ENCODE results near the gene SLC9A8. TPM values are rescaled to one million over a fixed set of nuclear protein-coding genes. Genes with fewer than 3 reads are reported as not detected.
A peak's percentile ranks its signal among the peaks of the same experiment; 100 is the strongest.

Gene SLC9A8
- total RNA-seq, 1 donor from 2014 or later, result 4.1 TPM

GRCh38 chr20:49874696-49875095, 62.1 kb downstream of the SLC9A8 start:
- H3K36me3 Mint-ChIP-seq, result peaks cover 1% of the 10 kb centered on the region
- H3K36me3 ChIP-seq, result no peaks in the 10 kb centered on the region
- H3K4me2 ChIP-seq, result no peak overlapping the region
- no peak overlapping the region for H2AFZ ChIP-seq (replicated peaks)
- H3K4me1 ChIP-seq, result no peaks in the 10 kb centered on the region
- no peak overlapping the region for H3K9ac ChIP-seq
- H3K9me3 Mint-ChIP-seq, result no peaks in the 10 kb centered on the region
- H4K20me1 ChIP-seq (ENCODE audit: low read depth), result no peaks in the 10 kb centered on the region
- no peak overlapping the region for H3K27ac ChIP-seq
- TF ChIP-seq CTCF (IDR thresholded peaks at IDR 0.05), result no peak
- TF ChIP-seq EZH2phosphoT487 (IDR thresholded peaks at IDR 0.05), result no peak
- TF ChIP-seq EZH2 (IDR thresholded peaks at IDR 0.05), result no peak
- no peaks in the 10 kb centered on the region for H3K4me1 Mint-ChIP-seq
- no peaks in the 10 kb centered on the region for H3K79me2 ChIP-seq (ENCODE audit: low read depth)
- H3K4me3 ChIP-seq, result no peak overlapping the region
- no peaks in the 10 kb centered on the region for H3F3A ChIP-seq (ENCODE audit: low read depth)
- no peak for DNase-seq (ENCODE audit: low spot score)
- peaks cover 5% of the 10 kb centered on the region for H3K27me3 Mint-ChIP-seq (ENCODE audit: insufficient read depth, low read depth)
- H3K27me3 ChIP-seq, result no peaks in the 10 kb centered on the region
- no peak overlapping the region for H3K4me3 Mint-ChIP-seq
- peak overlapping the region; percentile 47 for H3K27ac Mint-ChIP-seq
- no peaks in the 10 kb centered on the region for H3K9me3 ChIP-seq (ENCODE audit: low read depth)

DNA sequence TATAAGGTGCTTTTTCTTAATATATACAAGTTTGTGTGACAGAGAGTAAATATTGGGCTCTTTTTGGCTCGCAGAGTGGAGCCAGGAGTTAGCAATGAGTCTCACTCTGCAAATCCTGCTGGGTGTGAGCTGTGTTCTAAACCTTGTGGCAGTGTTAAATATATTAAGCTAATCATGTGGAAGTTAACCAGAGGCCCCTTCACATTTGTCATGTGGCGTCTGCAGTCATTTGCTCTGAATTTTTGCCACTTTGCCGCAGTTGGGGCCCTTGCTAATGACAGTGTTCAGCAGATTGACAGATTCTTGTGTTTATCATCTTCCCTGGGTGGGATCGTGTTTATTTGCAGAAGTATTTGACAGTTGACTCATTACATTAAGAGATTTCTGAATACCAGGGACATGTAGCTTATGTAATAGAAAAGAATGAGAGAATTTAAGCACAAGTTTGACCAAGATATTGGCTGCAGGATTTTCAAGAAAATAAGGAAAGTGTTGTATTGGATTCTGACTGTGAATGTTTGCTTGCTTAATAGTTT, 64.8 kb downstream of the SLC9A8 start:
- no peak for DNase-seq (ENCODE audit: low spot score)
- H3K27me3 Mint-ChIP-seq (ENCODE audit: insufficient read depth, low read depth), result peaks cover 6% of the 10 kb centered on the region
- Histone ChIP-seq H2AFZ (replicated peaks) (no peak overlapping the region), H3K79me2 (ENCODE audit: low read depth) (no peaks in the 10 kb centered on the region), H4K20me1 (ENCODE audit: low read depth) (no peaks in the 10 kb centered on the region), H3F3A (ENCODE audit: low read depth) (no peaks in the 10 kb centered on the region), H3K36me3 (no peaks in the 10 kb centered on the region), H3K27me3 (no peaks in the 10 kb centered on the region), H3K4me2 (no peak overlapping the region), H3K9ac (peak overlapping the region; percentile 27), H3K27ac (no peak overlapping the region), H3K9me3 (ENCODE audit: low read depth) (no peaks in the 10 kb centered on the region), H3K4me1 (no peaks in the 10 kb centered on the region), H3K4me3 (no peak overlapping the region)
- H3K27ac Mint-ChIP-seq, result no peak overlapping the region
- H3K36me3 Mint-ChIP-seq, result no peaks in the 10 kb centered on the region
- H3K4me3 Mint-ChIP-seq, result no peak overlapping the region
- TF ChIP-seq EZH2phosphoT487 (IDR thresholded peaks at IDR 0.05) (no peak), EZH2 (IDR thresholded peaks at IDR 0.05) (no peak), CTCF (IDR thresholded peaks at IDR 0.05) (no peak)
- H3K9me3 Mint-ChIP-seq, result no peaks in the 10 kb centered on the region
- H3K4me1 Mint-ChIP-seq, result peaks cover 2% of the 10 kb centered on the region

DNA sequence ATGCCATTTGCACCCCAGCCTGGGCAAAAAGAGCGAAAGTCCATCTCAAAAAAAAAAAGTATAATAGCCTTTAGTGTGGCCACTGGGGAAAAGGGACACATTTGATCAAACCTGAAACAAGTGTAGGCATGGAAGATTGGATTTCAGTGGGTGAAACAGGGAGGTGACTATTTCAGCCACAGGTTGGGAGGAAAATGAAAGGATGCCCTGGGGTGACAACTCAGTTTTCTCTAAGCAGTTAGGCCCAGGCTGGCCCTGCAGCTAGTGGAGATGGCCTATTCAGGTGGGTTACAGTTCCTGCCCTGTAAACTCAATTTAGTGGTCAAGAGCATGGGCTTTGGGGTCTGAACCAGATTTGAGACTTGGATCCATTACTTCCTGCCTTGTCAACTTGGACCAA, 66.3 kb downstream of the SLC9A8 start:
- no peak overlapping the region for H3K9ac ChIP-seq
- Mint-ChIP-seq H3K9me3 (no peaks in the 10 kb centered on the region), H3K4me3 (no peak overlapping the region), H3K27ac (no peak overlapping the region), H3K36me3 (no peaks in the 10 kb centered on the region), H3K4me1 (peaks cover 4% of the 10 kb centered on the region), H3K27me3 (ENCODE audit: insufficient read depth, low read depth) (peaks cover 6% of the 10 kb centered on the region)
- no peak overlapping the region for H3K4me3 ChIP-seq
- H3K27me3 ChIP-seq, result no peaks in the 10 kb centered on the region
- H3K4me2 ChIP-seq, result no peak overlapping the region
- H3F3A ChIP-seq (ENCODE audit: low read depth), result no peaks in the 10 kb centered on the region
- no peak overlapping the region for H3K27ac ChIP-seq
- no peak for DNase-seq (ENCODE audit: low spot score)
- H3K4me1 ChIP-seq, result no peaks in the 10 kb centered on the region
- H4K20me1 ChIP-seq (ENCODE audit: low read depth), result no peaks in the 10 kb centered on the region
- no peaks in the 10 kb centered on the region for H3K79me2 ChIP-seq (ENCODE audit: low read depth)
- H3K9me3 ChIP-seq (ENCODE audit: low read depth), result no peaks in the 10 kb centered on the region
- no peaks in the 10 kb centered on the region for H3K36me3 ChIP-seq
- no peak overlapping the region for H2AFZ ChIP-seq (replicated peaks)
- TF ChIP-seq EZH2phosphoT487 (IDR thresholded peaks at IDR 0.05), result no peak
- TF ChIP-seq CTCF (IDR thresholded peaks at IDR 0.05), result no peak
- TF ChIP-seq EZH2 (IDR thresholded peaks at IDR 0.05), result no peak
